Measurements from ENCODE around the gene GBE1. TPM values are rescaled to one million over a fixed set of nuclear protein-coding genes. Genes with fewer than 3 reads are reported as not detected.

The GBE1 gene
- total RNA-seq, 2 experiments from 2014 or later = 3.7 to 4.4 TPM

- no peaks in the 10 kb centered on the region for H3K36me3 Mint-ChIP-seq (ENCODE audit: low read depth)
- no peaks in the 10 kb centered on the region for H3K4me1 Mint-ChIP-seq (ENCODE audit: low read depth)
- DNase-seq (no peak), ATAC-seq (ENCODE audit: poor library complexity) (no peak)
- H3K36me3 ChIP-seq (ENCODE audit: insufficient read depth, low read length) = no peaks in the 10 kb centered on the region
- H3K27ac ChIP-seq (ENCODE audit: low read depth in 1 of 2, low read length in 2 of 2) = no peak overlapping the region
- H3K27ac Mint-ChIP-seq = no peak overlapping the region
- CTCF ChIA-PET = interaction anchor here (0.6 kb wide), 1 partner anchor 1709 kb away, joined by 3 read pairs; no protein-coding TSS in a partner anchor
- no peak overlapping the region for H3K4me3 ChIP-seq (ENCODE audit: low read length)
- no peaks in the 10 kb centered on the region for H3K4me1 ChIP-seq (ENCODE audit: insufficient read depth, low read length)
- H3K4me3 Mint-ChIP-seq = no peak overlapping the region
- H3K9me3 ChIP-seq (ENCODE audit: control insufficient read depth in 1 of 2, insufficient read depth in 1 of 2, low read length in 2 of 2) = no peaks in the 10 kb centered on the region
- POLR2A ChIA-PET = no interaction called here
- peaks cover 4% of the 10 kb centered on the region for H3K9me3 Mint-ChIP-seq
- no peaks in the 10 kb centered on the region for H3K27me3 Mint-ChIP-seq
- TF ChIP-seq CTCF (IDR thresholded peaks at IDR 0.05) = no peak
- intact Hi-C loops (cut with DNase I, micrococcal nuclease) = no loop called here
- no peaks in the 10 kb centered on the region for H3K27me3 ChIP-seq (ENCODE audit: control insufficient read depth in 1 of 2, insufficient read depth in 2 of 2, low read length in 2 of 2)
Measured at GRCh38 chr3:81484520-81484919, 276.9 kb downstream of the GBE1 start.

GRCh38 chr3:81483046-81483445 lies 278.4 kb downstream of the GBE1 start:
- Mint-ChIP-seq H3K27me3 (no peaks in the 10 kb centered on the region), H3K4me3 (no peak overlapping the region), H3K27ac (no peak overlapping the region), H3K36me3 (ENCODE audit: low read depth) (no peaks in the 10 kb centered on the region), H3K9me3 (peaks cover 4% of the 10 kb centered on the region), H3K4me1 (ENCODE audit: low read depth) (no peaks in the 10 kb centered on the region)
- Histone ChIP-seq H3K4me3 (ENCODE audit: low read length) (no peak overlapping the region), H3K9me3 (ENCODE audit: control insufficient read depth in 1 of 2, insufficient read depth in 1 of 2, low read length in 2 of 2) (no peaks in the 10 kb centered on the region), H3K36me3 (ENCODE audit: insufficient read depth, low read length) (no peaks in the 10 kb centered on the region), H3K27ac (ENCODE audit: low read depth in 1 of 2, low read length in 2 of 2) (no peak overlapping the region), H3K4me1 (ENCODE audit: insufficient read depth, low read length) (no peaks in the 10 kb centered on the region), H3K27me3 (ENCODE audit: control insufficient read depth in 1 of 2, insufficient read depth in 2 of 2, low read length in 2 of 2) (no peaks in the 10 kb centered on the region)
- CTCF ChIA-PET = no interaction called here
- POLR2A ChIA-PET = no interaction called here
- TF ChIP-seq CTCF (IDR thresholded peaks at IDR 0.05) = no peak
- ATAC-seq (ENCODE audit: poor library complexity) = no peak
- intact Hi-C loops (cut with DNase I, micrococcal nuclease) = no loop called here
- DNase-seq = no peak

- no peak overlapping the region for H3K27ac Mint-ChIP-seq
- no peak overlapping the region for H3K4me3 ChIP-seq (ENCODE audit: low read length)
- ChIA-PET POLR2A (no interaction called here), CTCF (no interaction called here)
- no peaks in the 10 kb centered on the region for H3K27me3 ChIP-seq (ENCODE audit: control insufficient read depth in 1 of 2, insufficient read depth in 2 of 2, low read length in 2 of 2)
- no peak for TF ChIP-seq CTCF (IDR thresholded peaks at IDR 0.05)
- peaks cover 2% of the 10 kb centered on the region for H3K9me3 Mint-ChIP-seq
- no peak for DNase-seq
- H3K36me3 ChIP-seq (ENCODE audit: insufficient read depth, low read length) = no peaks in the 10 kb centered on the region
- no peak overlapping the region for H3K27ac ChIP-seq (ENCODE audit: low read depth in 1 of 2, low read length in 2 of 2)
- H3K4me1 ChIP-seq (ENCODE audit: insufficient read depth, low read length) = no peaks in the 10 kb centered on the region
- no peaks in the 10 kb centered on the region for H3K36me3 Mint-ChIP-seq (ENCODE audit: low read depth)
- no peak for ATAC-seq (ENCODE audit: poor library complexity)
- H3K4me3 Mint-ChIP-seq = no peak overlapping the region
- no peaks in the 10 kb centered on the region for H3K4me1 Mint-ChIP-seq (ENCODE audit: low read depth)
- H3K9me3 ChIP-seq (ENCODE audit: control insufficient read depth in 1 of 2, insufficient read depth in 1 of 2, low read length in 2 of 2) = no peaks in the 10 kb centered on the region
- intact Hi-C loops (cut with DNase I, micrococcal nuclease) = no loop called here
- no peaks in the 10 kb centered on the region for H3K27me3 Mint-ChIP-seq
Measured at GRCh38 chr3:81477740-81478139, 283.7 kb downstream of the GBE1 start.
